ENCODE data around the gene EID3. TPM values are rescaled to one million over a fixed set of nuclear protein-coding genes. Genes with fewer than 3 reads are reported as not detected.
"Not testable (repeated sequence)": the region's sequence is repeated elsewhere in the genome, so short reads cannot be mapped to it uniquely, and the experiment has no call there.

The EID3 gene
- 10 to 100 TPM; 17.2 to 52.0 (median 23.4) TPM for total RNA-seq

DNA sequence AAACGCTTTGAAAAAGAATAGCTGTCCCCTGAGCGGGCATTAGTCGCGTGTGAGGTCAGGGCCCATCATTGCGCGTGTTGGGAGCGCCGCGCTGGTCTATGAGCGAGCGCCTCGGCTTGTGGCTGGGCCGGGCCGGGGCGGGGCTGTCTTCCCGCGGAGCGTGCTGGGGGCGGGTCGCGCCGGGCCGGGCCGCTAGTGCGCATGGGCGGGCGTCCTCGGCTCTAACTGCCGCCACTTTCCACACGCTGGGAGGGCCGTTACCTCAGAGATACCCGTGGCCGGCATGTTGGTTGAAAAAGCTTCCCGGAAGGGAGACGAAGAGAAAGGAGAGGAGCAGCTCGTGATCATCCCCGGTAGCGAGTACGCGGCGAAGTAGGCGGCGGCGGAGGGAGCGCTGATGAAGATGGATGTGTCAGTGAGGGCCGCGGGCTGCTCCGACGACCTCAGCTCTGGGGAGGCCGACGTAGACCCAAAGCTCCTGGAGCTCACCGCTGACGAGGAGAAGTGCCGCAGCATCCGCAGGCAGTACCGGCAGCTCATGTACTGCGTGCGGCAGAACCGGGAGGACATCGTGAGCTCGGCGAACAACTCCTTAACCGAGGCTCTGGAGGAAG, at the start of gene EID3:
Gene EID3 (plus strand): TSS at position 202 of the 614 bp plus-strand sequence. CDS start 196 bp downstream, at position 398.
- no peaks in the 10 kb centered on the region for H3K36me3 ChIP-seq
- H3K9me3 ChIP-seq = no peaks in the 10 kb centered on the region
- TF ChIP-seq POLR2A (IDR thresholded peaks at IDR 0.05) = peak in 1 of 2 donors; percentile 20
- TF ChIP-seq, protein P1, sequence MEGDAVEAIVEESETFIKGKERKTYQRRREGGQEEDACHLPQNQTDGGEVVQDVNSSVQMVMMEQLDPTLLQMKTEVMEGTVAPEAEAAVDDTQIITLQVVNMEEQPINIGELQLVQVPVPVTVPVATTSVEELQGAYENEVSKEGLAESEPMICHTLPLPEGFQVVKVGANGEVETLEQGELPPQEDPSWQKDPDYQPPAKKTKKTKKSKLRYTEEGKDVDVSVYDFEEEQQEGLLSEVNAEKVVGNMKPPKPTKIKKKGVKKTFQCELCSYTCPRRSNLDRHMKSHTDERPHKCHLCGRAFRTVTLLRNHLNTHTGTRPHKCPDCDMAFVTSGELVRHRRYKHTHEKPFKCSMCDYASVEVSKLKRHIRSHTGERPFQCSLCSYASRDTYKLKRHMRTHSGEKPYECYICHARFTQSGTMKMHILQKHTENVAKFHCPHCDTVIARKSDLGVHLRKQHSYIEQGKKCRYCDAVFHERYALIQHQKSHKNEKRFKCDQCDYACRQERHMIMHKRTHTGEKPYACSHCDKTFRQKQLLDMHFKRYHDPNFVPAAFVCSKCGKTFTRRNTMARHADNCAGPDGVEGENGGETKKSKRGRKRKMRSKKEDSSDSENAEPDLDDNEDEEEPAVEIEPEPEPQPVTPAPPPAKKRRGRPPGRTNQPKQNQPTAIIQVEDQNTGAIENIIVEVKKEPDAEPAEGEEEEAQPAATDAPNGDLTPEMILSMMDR (IDR thresholded peaks at IDR 0.05) = no peak
- H3K4me1 ChIP-seq = peaks cover 0 to 41% (median 0%) of the 10 kb centered on the region in 4 donors
- peak; percentile 84 to 95 (median 92) for DNase-seq
- no peaks in the 10 kb centered on the region for H3K27me3 ChIP-seq
- H3K27ac ChIP-seq = peak within 1 kb of the TSS; percentile 66 to 83 (median 76)
- peak within 1 kb of the TSS; percentile 37 to 56 (median 49) for H3K4me3 ChIP-seq

DNA sequence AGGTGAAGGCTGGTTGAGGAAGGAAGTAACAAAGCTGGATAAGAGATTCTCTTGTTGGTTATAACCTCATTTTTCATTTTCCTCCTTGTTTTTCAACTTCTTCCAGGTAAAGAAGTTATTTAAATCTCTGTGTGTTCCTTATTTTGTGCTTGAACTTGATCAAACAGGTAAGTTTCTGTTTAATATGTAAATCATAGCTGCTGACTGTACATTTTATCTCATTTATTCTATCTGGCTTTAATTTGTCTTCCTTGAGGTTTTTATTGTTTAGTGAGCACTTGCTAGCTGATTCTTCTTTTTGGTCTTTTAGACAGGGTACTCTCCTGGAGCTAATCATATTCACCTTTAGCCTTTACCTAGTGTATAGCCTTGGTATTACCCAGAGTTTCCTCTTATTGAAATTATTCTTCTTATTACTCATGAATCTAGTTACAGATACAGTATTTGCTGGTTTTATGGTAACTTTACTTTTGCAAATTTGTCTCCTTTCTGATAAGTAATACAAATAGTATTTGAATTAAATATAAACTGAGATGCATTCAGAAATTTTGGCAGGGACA, 45.5 kb upstream of the EID3 start:
- Histone ChIP-seq H3K27ac (no peak overlapping the region), H3K36me3 (no peaks in the 10 kb centered on the region), H3K4me3 (no peak overlapping the region), H3K4me1 (no peaks in the 10 kb centered on the region), H3K27me3 (no peaks in the 10 kb centered on the region), H3K9me3 (no peaks in the 10 kb centered on the region)
- no peak for DNase-seq
- TF ChIP-seq, protein P1 (IDR thresholded peaks at IDR 0.05) = no peak
- TF ChIP-seq POLR2A (IDR thresholded peaks at IDR 0.05) = no peak

DNA sequence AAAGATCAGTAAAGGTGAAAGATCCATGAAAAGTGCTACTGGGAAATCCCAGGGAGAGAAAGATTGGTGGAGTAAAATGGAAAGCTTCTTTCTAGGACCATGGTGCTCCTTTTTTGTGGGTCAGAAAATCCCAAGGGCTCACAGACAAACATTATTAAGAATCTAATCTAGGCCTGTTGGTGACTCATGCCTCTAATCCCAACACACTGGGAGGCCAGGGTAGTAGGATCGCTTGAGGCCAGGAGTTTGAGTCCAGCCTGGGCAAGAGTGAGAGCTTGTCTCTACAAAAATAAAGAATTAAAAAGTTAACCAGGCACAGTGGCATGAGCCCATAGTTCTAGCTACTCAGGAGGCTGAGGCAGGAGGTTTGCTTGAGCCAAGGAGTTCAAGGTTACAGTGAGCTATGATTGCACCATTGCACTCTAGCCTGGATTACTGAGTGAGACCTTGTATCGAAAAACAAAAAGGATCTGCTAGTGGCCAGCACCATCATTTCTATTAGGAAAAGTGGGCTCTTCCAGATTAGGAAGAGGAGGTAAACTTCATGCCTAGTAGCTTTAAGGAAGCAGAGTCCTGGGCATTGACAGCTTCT, 45.0 kb upstream of the EID3 start:
- H3K9me3 ChIP-seq = no peaks in the 10 kb centered on the region
- no peak overlapping the region for H3K4me3 ChIP-seq
- H3K36me3 ChIP-seq = no peaks in the 10 kb centered on the region
- H3K27ac ChIP-seq = no peak overlapping the region
- H3K27me3 ChIP-seq = no peaks in the 10 kb centered on the region
- H3K4me1 ChIP-seq = no peaks in the 10 kb centered on the region
- no peak for DNase-seq
- TF ChIP-seq, protein P1 (IDR thresholded peaks at IDR 0.05) = no peak
- TF ChIP-seq POLR2A (IDR thresholded peaks at IDR 0.05) = no peak

DNA sequence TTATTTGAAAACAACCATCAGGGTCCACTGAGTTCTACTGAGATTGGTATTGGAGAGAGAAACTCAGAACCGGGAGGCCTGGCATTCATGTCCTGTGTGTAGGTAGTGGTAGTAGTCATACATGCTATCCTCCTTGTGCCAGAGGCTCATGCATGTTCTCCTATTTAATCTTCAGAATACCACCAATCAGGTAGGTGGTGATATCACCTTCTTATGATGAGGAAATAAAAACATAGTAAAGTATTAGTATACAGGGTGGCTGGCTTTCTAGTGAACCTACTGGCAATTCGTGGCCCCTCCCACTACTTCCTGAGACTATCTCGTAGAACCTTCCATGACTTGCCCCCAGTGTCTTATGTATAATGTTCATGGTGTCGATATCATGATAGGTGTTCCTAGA, 40.5 kb upstream of the EID3 start:
- Histone ChIP-seq H3K4me1 (no peaks in the 10 kb centered on the region), H3K36me3 (no peaks in the 10 kb centered on the region), H3K27ac (no peak overlapping the region), H3K27me3 (no peaks in the 10 kb centered on the region), H3K4me3 (no peak overlapping the region), H3K9me3 (no peaks in the 10 kb centered on the region)
- TF ChIP-seq, protein P1 (IDR thresholded peaks at IDR 0.05) = no peak
- TF ChIP-seq POLR2A (IDR thresholded peaks at IDR 0.05) = no peak
- no peak for DNase-seq

DNA sequence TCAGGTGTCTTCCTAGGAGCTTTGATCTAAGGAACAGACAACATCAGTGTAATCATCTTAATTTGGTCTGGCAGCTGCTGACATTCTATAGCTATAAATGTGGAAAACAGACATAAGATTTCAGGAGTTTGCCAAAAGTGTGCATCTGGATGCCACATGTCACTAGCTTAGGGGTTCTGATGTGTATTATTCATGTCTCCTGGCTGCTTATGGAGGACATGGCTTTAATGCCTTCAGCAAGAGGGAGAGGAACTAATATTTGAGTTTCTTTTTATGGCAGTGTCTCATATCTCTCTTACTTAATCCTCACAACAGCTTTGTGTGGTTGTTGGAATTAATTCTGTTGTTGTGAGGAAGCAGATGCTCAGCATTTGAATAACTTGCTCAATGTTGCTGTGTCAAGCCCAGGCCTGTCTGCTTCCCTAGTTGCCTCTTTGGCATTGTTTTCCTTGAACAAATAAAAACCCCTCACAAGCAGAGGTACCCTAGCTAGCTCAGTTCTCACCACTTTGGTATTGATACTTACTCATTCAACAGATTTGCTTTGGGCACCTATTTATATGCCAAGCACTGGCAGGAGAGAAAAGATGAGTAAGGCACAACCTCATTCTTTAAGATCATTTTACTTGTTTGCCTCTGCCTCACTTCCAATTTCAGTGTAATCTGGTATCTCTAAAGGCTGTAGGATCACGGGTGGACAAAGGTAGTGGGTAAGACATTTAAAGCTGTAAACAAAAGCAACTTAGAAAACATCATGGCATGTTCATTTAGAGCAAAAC, 39.8 kb upstream of the EID3 start:
- no peaks in the 10 kb centered on the region for H3K4me1 ChIP-seq
- H3K4me3 ChIP-seq = no peak overlapping the region
- TF ChIP-seq, protein P1 (IDR thresholded peaks at IDR 0.05) = no peak
- no peak for TF ChIP-seq POLR2A (IDR thresholded peaks at IDR 0.05)
- no peak for DNase-seq
- no peaks in the 10 kb centered on the region for H3K36me3 ChIP-seq
- H3K27me3 ChIP-seq = no peaks in the 10 kb centered on the region
- no peak overlapping the region for H3K27ac ChIP-seq
- H3K9me3 ChIP-seq = no peaks in the 10 kb centered on the region

DNA sequence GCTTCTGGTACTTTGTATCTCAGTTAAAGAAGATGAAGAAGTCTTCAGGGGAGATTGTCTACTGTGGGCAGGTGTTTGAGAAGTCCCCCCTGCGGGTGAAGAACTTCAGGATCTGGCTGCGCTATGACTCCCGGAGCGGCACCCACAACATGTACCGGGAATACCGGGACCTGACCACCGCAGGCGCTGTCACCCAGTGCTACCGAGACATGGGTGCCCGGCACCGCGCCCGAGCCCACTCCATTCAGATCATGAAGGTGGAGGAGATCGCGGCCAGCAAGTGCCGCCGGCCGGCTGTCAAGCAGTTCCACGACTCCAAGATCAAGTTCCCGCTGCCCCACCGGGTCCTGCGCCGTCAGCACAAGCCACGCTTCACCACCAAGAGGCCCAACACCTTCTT, 38.1 kb upstream of the EID3 start:
- H3K36me3 ChIP-seq, DNase-seq, H3K4me3 ChIP-seq, H3K27ac ChIP-seq, H3K9me3 ChIP-seq, H3K4me1 ChIP-seq, H3K27me3 ChIP-seq: not testable (repeated sequence)

All from Peyer's patch (tissue), 4 donors.